Coronary artery (tissue), 2 donors: ENCODE data around the gene C1orf226.

ENCODE experiments used
- DNase-seq: peaks from one replicate; pipeline ENCODE4 v3.0.0-alpha.2; 2017; ENCODE audit warnings: low spot score
- H3K27ac ChIP-seq, 2 donors: fragments of 200-600 bp; sonication (generic); one replicate each; pipeline ENCODE4 v1.5.1; 2016 to 2019
- H3K4me3 ChIP-seq: fragments of 200-600 bp; sonication (generic); 2 replicates; pipeline ENCODE4 v1.5.1; 2016; ENCODE audit warnings: mild to moderate bottlenecking, moderate library complexity
- CTCF ChIP-seq: fragments of 200-600 bp; sonication (generic); IDR thresholded peaks from one replicate; pipeline ENCODE4 v1.5.1; 2019; ENCODE audit warnings: antibody characterized with exemption

C1orf226 gene

DNA sequence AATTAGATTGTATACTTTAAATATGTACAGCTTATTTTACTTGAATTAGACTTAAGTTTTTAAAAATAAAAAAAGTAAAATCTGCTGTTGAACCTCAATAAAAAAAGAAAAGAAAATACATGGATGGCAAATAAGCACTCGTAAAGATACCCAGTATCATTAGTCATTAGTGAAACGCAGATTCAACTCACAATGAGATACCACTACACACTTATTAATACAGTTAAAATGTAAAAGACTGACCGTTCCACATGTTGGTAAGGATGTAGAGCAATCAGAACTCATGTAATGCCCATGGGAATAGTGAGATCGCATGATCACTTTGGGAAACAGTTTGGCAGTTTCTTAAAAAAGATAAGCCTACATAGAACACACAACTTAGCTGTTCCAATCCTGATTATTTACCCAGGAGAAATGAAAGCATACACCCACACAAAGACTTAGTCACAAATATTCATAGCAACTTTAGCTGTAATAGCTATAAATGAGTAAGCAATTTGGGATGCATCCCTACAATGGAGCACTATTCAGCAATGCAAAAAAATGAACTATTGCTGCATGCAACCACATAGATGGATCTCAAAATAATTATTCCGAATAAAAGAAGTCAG lies 23.1 kb downstream of the C1orf226 start:
- no peak for TF ChIP-seq CTCF
- no peak for DNase-seq

DNA sequence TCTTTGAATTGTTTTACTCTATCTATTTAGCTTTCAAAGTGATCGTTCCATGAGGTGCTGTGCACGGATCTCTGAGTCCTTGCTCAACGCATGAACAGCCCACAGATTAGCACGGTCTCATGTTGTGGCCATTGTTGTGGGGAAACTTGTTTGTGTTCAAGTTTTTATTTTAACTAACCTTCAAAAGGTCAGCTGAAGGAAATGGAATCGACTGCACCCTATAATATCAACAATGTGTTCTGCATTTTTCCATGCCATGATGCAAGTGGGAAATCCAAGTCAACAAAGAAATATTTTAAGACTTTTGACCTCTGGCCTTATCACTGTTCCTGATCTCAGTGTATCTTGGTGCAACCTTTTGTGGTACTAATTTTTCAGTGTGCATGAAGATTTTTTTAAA lies 24.3 kb downstream of the C1orf226 start:
- H3K4me3 ChIP-seq, result no peak overlapping the region
- no peak for TF ChIP-seq CTCF
- DNase-seq, result no peak
- H3K27ac ChIP-seq, result no peak overlapping the region

More for the DNA sequence above, 23.1 kb downstream of the C1orf226 start:
- Histone ChIP-seq H3K27ac (no peak overlapping the region), H3K4me3 (no peak overlapping the region)

DNA sequence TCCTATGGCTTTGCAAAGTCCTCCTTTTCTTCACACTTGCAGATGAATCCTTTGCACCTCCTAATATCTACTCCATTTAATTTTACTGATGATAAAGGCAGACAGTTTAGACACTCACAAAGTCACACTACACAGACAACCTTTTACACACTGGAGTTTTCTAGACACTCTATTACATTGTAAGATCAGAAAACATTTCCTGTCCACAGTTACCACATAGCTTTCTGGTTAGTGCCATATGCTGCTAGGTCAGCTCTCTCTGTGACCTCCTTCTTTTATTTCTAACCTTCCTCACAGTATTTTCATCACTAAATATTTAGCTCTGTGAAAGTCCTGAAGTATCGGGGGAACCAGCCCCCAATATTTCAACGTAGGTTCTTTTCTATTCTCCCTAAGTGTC lies 25.3 kb downstream of the C1orf226 start:
- Histone ChIP-seq H3K4me3 (no peak overlapping the region), H3K27ac (no peak overlapping the region)
- no peak for TF ChIP-seq CTCF
- no peak for DNase-seq

- DNase-seq, result no peak
- TF ChIP-seq CTCF, result no peak
These were observed 26.0 kb downstream of the C1orf226 start for GRCh38 chr1:162407539-162407938.

GRCh38 chr1:162412002-162412401 lies 30.5 kb downstream of the C1orf226 start, which contains the start of gene SH2D1B:
Gene SH2D1B, minus strand, starts transcription at chr1:162412136. Its CDS starts 120 bp downstream, at chr1:162412016.
- Histone ChIP-seq H3K4me3 (no peak within 1 kb of the TSS), H3K27ac (no peak within 1 kb of the TSS)
- no peak for TF ChIP-seq CTCF
- no peak for DNase-seq

More at GRCh38 chr1:162407539-162407938, 26.0 kb downstream of the C1orf226 start:
- Histone ChIP-seq H3K4me3 (no peak overlapping the region), H3K27ac (no peak overlapping the region)

DNA sequence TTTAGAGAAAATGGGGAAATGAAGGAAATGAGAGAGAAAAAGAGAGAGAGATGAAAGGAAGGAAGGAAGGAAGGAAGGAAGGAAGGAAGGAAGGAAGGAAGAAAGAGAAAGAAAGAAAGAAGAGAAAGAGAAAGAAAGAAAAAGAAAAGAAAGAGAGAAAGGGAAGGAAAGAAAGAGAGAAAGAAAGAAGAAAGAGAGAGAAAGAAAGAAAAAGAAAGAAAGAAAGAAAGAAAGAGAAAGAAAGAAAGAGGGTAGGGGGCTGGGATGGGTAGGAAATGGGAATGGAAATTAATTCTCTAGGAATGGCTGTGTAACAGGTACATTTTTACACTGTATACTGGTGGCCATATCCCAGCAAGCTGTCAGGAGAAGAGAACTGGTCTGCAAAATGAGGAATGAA lies 34.7 kb downstream of the C1orf226 start:
- no peak overlapping the region for H3K4me3 ChIP-seq
- no peak for TF ChIP-seq CTCF
- no peak for DNase-seq
- H3K27ac ChIP-seq, result no peak overlapping the region

GRCh38 chr1:162416909-162417308 lies 35.4 kb downstream of the C1orf226 start:
- no peak for DNase-seq
- TF ChIP-seq CTCF, result no peak
- H3K27ac ChIP-seq, result no peak overlapping the region
- no peak overlapping the region for H3K4me3 ChIP-seq
